Hepatocyte (in vitro differentiated cells): ENCODE results near the gene NAP1L2.
"Not testable (repeated sequence)": the region's sequence is repeated elsewhere in the genome, so short reads cannot be mapped to it uniquely, and the experiment has no call there.

ENCODE experiments used
- EZH2phosphoT487 ChIP-seq: fragments of 200-600 bp; sonication (generic); IDR thresholded peaks from one replicate; pipeline ENCODE4 v1.6.1; 2018; ENCODE audit warnings: antibody characterized with exemption, mild to moderate bottlenecking, low read depth, moderate library complexity; ENCODE audit not compliant: unreplicated experiment, severe bottlenecking
- TF ChIP-seq, protein P1 (sequence below): fragments of 200-600 bp; sonication (generic); IDR thresholded peaks from 2 replicates; pipeline ENCODE4 v1.5.1; 2016; ENCODE audit warnings: antibody characterized with exemption, mild to moderate bottlenecking; ENCODE audit not compliant: poor library complexity

DNA sequence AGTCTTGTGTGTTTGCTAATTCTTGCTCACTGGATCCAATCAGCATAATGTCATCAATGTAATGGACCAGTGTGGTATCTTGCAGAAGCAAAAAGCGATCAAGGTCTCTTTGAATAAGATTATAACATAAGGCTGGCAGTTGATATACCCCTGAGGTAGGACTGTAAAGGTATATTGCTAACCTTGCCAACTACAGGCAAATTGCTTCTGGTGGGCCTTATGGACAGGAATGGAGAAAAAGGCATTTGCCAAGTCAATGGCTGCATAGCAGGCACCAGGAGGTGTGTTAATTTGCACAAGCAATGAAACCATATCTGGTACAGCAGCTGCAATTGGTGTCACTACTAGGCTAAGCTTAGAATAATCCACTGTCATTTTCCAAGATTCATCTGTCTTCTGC lies 45.7 kb downstream of the NAP1L2 start:
- TF ChIP-seq, protein P1, sequence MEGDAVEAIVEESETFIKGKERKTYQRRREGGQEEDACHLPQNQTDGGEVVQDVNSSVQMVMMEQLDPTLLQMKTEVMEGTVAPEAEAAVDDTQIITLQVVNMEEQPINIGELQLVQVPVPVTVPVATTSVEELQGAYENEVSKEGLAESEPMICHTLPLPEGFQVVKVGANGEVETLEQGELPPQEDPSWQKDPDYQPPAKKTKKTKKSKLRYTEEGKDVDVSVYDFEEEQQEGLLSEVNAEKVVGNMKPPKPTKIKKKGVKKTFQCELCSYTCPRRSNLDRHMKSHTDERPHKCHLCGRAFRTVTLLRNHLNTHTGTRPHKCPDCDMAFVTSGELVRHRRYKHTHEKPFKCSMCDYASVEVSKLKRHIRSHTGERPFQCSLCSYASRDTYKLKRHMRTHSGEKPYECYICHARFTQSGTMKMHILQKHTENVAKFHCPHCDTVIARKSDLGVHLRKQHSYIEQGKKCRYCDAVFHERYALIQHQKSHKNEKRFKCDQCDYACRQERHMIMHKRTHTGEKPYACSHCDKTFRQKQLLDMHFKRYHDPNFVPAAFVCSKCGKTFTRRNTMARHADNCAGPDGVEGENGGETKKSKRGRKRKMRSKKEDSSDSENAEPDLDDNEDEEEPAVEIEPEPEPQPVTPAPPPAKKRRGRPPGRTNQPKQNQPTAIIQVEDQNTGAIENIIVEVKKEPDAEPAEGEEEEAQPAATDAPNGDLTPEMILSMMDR: not testable (repeated sequence)
- TF ChIP-seq EZH2phosphoT487: not testable (repeated sequence)
